ENCODE results near the gene KRT6C. TPM values are rescaled to one million over a fixed set of nuclear protein-coding genes. Genes with fewer than 3 reads are reported as not detected.

The KRT6C gene
- not detected for total RNA-seq
- not detected for polyA plus RNA-seq
- 0 to 0.06 (median 0) reads per million in 6 experiments for total RNA-seq

GRCh38 chr12:52473768-52474167 lies at the start of gene KRT6C:
TSS of gene KRT6C (minus strand) at chr12:52473805. CDS start at chr12:52473737, 68 bp downstream.
- ATAC-seq (no peak), DNase-seq (no peak)
- H3K4me3 Mint-ChIP-seq, result no peak within 1 kb of the TSS
- peaks cover 1 to 14% (median 10%) of the 10 kb centered on the region in 5 donors for H3K27me3 Mint-ChIP-seq
- POLR2A ChIA-PET, result no interaction called here
- peaks cover 0 to 3% (median 0%) of the 10 kb centered on the region in 9 donors for H3K9me3 Mint-ChIP-seq
- no peaks in the 10 kb centered on the region for H3K4me1 Mint-ChIP-seq
- no peaks in the 10 kb centered on the region for H3K36me3 Mint-ChIP-seq
- peak within 1 kb of the TSS in 1 of 10 donors; percentile 58 for H3K27ac Mint-ChIP-seq

DNA sequence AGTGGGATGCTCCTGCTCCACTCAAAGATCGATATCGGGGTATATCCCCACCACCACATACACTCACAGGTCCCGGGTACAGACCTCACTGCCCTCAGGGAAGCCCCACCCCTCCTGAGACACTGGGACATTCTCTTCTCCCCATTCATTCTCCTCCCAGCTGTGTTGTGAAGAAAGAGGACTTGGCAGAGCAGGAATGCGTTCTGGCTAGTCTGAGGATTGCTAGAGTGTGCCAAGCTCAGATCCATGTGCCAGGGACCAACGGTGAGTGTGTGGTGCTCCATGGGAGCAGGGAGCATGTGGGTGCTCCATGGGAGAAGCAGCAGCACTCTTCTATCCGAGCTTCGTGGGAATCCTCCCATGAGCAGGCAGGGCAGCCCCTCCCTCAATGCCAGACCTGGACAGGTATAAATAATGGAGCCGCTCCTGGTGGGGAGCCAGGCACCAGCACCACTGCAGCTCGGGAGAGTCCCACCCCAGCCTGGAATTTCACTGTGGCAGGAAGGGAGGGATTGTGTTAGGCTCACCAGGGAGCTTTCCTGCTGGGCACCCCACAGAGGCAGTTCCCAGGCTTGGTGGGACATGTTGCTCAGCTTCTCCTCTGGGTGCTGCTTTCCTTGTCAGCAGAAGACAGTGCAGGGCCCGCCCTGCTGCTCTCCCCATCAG lies 48.9 kb upstream of the KRT6C start:
- Mint-ChIP-seq H3K27ac (peak overlapping the region in 1 of 10 donors; percentile 14), H3K36me3 (no peaks in the 10 kb centered on the region), H3K4me3 (no peak overlapping the region), H3K27me3 (peaks cover 0 to 11% (median 1%) of the 10 kb centered on the region in 5 donors), H3K4me1 (peaks cover 0 to 11% (median 1%) of the 10 kb centered on the region in 4 donors), H3K9me3 (no peaks in the 10 kb centered on the region)
- POLR2A ChIA-PET, result no interaction called here
- DNase-seq, result peak in 2 of 10 donors; percentile 11 to 49
- no peak for ATAC-seq

DNA sequence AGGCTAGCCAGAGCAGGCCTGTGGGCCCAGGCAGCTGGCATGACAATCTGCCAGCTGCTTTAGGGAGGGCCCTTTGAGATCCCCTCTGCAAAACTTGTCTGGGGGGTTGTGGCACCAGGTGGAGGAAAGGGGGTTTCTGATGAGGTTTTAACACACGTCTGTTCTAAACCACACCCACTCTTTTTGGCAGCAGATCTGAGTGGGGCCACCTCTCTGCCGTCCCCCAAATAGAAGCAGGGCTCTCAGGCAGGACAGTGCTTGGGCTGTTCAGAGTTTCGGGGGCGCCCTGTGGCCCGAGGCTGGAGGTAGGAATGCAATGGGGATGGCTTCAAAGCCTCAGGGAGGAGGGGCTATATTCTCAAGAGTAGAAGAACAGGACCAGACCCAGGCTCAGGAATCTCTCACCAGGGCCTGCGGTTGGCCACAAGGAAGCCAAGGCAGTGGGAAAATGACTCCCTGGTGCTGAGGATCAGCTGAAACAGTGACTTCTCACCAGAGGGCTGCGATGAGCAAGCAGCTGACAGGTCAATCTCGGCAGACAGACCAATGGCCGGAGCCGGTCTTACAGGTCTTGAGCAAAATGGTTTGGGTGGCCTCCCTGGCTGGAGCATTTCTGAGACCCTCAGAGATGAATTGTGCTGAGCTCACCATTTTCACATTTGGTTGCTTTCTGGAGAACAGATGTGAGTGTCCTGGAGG lies 48.1 kb upstream of the KRT6C start:
- Mint-ChIP-seq H3K36me3 (no peaks in the 10 kb centered on the region), H3K9me3 (no peaks in the 10 kb centered on the region), H3K4me1 (peaks cover 0 to 6% (median 0%) of the 10 kb centered on the region in 4 donors), H3K27me3 (peaks cover 0 to 11% (median 1%) of the 10 kb centered on the region in 5 donors), H3K27ac (peak overlapping the region in 1 of 10 donors; percentile 66), H3K4me3 (peak overlapping the region in 1 of 10 donors; percentile 31)
- peak in 2 of 10 donors; percentile 15 to 56 for DNase-seq
- peak in 1 of 2 donors; percentile 25 for ATAC-seq
- POLR2A ChIA-PET, result no interaction called here

- POLR2A ChIA-PET, result no interaction called here
- peaks cover 0 to 11% (median 1%) of the 10 kb centered on the region in 5 donors for H3K27me3 Mint-ChIP-seq
- ATAC-seq (no peak), DNase-seq (peak in 1 of 10 donors; percentile 4)
- H3K4me1 Mint-ChIP-seq, result peaks cover 0 to 3% (median 0%) of the 10 kb centered on the region in 4 donors
- no peak overlapping the region for H3K4me3 Mint-ChIP-seq
- H3K36me3 Mint-ChIP-seq, result no peaks in the 10 kb centered on the region
- H3K27ac Mint-ChIP-seq, result peak overlapping the region in 1 of 10 donors; percentile 66
- H3K9me3 Mint-ChIP-seq, result no peaks in the 10 kb centered on the region
Observed at GRCh38 chr12:52521175-52521567, 47.6 kb upstream of the KRT6C start.

GRCh38 chr12:52519826-52520662 lies 46.4 kb upstream of the KRT6C start, which contains the start of gene KRT5:
TSS of gene KRT5 (minus strand) at chr12:52520394. CDS start at chr12:52520296, 98 bp downstream.
- H3K27me3 Mint-ChIP-seq, result peaks cover 0 to 17% (median 3%) of the 10 kb centered on the region in 5 donors
- DNase-seq (peak in 2 of 10 donors; percentile 15 to 28), ATAC-seq (no peak)
- no peak within 1 kb of the TSS for H3K27ac Mint-ChIP-seq
- H3K36me3 Mint-ChIP-seq, result no peaks in the 10 kb centered on the region
- H3K4me3 Mint-ChIP-seq, result no peak within 1 kb of the TSS
- no peaks in the 10 kb centered on the region for H3K4me1 Mint-ChIP-seq
- POLR2A ChIA-PET, result no interaction called here
- no peaks in the 10 kb centered on the region for H3K9me3 Mint-ChIP-seq

DNA sequence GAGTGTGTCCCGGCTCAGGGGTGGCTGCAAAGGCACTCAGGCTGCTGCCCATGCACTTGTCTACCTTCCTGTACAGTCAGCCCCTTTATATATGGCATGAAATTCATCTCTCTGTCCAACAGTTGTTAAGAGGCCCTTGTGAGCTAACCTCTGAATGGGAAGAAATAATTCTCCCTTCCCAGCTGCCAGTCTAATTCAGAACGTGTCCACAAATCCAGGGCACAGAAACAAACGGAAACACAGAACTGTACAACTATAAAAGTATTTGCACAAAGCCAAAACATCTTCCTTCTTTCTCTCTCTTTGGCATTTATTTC lies 45.7 kb upstream of the KRT6C start:
- no peaks in the 10 kb centered on the region for H3K9me3 Mint-ChIP-seq
- no peak overlapping the region for H3K4me3 Mint-ChIP-seq
- DNase-seq (no peak), ATAC-seq (no peak)
- no peaks in the 10 kb centered on the region for H3K4me1 Mint-ChIP-seq
- POLR2A ChIA-PET, result no interaction called here
- no peaks in the 10 kb centered on the region for H3K36me3 Mint-ChIP-seq
- H3K27ac Mint-ChIP-seq, result no peak overlapping the region
- peaks cover 0 to 21% (median 5%) of the 10 kb centered on the region in 5 donors for H3K27me3 Mint-ChIP-seq

DNA sequence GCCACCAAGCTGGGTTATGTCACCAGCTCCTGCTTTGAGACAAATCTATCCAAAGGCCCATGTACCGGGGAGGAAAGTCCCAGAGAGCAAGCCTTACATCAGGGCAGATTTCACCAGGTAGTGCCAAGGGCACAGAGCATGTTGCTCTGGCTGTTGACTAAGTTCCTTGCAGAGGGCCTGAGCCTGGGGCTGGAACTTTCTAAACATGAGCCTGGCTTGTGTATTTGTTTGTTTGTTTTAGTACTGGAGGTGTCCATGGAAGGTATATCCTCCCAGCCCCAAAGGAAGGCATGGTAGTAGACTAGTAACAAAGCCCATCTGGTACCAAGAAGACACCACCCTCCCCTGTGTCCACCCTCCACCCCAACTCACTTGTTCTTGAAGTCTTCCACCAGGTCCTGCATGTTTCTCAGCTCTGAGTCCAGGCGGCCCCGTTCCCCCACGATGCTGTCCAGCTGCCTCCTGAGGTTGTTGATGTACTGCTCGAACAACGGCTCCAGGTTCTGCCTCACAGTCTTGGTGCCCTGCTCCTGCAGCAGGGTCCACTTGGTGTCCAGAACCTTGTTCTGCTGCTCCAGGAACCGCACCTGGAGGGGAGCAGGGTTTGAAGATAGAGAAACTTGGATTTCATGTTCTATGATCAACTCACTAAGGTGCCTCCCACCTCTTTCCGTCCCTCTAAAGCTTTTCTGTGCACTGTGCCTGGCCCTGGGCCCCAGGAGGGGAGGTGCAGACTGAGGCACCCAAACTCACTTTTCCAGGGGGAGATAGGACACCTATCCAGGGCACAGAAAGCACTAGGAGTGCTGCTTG lies 45.2 kb upstream of the KRT6C start:
- POLR2A ChIA-PET, result no interaction called here
- DNase-seq, result peak in 2 of 10 donors; percentile 8 to 10
- H3K4me1 Mint-ChIP-seq, result no peaks in the 10 kb centered on the region

DNA sequence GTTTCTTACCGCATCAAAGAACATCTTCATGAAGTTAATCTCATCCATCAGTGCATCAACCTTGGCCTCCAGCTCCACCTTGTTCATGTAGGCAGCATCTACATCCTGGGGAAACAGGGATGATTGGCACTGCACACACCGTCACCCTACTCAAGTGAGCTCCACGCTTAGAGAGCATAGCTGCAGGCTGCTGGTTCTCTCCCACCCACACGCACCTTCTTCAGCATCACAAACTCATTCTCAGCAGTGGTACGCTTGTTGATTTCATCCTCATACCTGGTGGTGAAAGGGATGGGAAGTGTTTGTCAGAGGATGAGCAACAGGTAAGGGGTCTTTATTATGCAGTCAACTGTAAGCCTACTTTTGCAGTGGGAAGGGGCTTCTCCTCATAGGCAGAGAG lies 44.3 kb upstream of the KRT6C start:
- H3K9me3 Mint-ChIP-seq, result no peaks in the 10 kb centered on the region
- no peak overlapping the region for H3K4me3 Mint-ChIP-seq
- no peaks in the 10 kb centered on the region for H3K36me3 Mint-ChIP-seq
- DNase-seq (peak in 1 of 10 donors; percentile 11), ATAC-seq (no peak)
- POLR2A ChIA-PET, result no interaction called here
- peaks cover 0 to 24% (median 6%) of the 10 kb centered on the region in 5 donors for H3K27me3 Mint-ChIP-seq
- H3K4me1 Mint-ChIP-seq, result no peaks in the 10 kb centered on the region
- no peak overlapping the region for H3K27ac Mint-ChIP-seq

More for the DNA sequence above, 45.2 kb upstream of the KRT6C start:
- Mint-ChIP-seq H3K27ac (no peak overlapping the region), H3K9me3 (no peaks in the 10 kb centered on the region), H3K27me3 (peaks cover 0 to 21% (median 6%) of the 10 kb centered on the region in 5 donors), H3K36me3 (no peaks in the 10 kb centered on the region), H3K4me3 (no peak overlapping the region)
- no peak for ATAC-seq

GRCh38 chr12:52517005-52517835 lies 43.6 kb upstream of the KRT6C start:
- peak overlapping the region in 1 of 10 donors; percentile 46 for H3K27ac Mint-ChIP-seq
- H3K4me3 Mint-ChIP-seq, result no peak overlapping the region
- ATAC-seq (no peak), DNase-seq (peak in 1 of 10 donors; percentile 22)
- POLR2A ChIA-PET, result no interaction called here
- H3K9me3 Mint-ChIP-seq, result no peaks in the 10 kb centered on the region
- no peaks in the 10 kb centered on the region for H3K4me1 Mint-ChIP-seq
- no peaks in the 10 kb centered on the region for H3K36me3 Mint-ChIP-seq
- peaks cover 0 to 26% (median 6%) of the 10 kb centered on the region in 5 donors for H3K27me3 Mint-ChIP-seq

- Mint-ChIP-seq H3K27ac (peak overlapping the region in 1 of 10 donors; percentile 9), H3K4me1 (no peaks in the 10 kb centered on the region), H3K4me3 (no peak overlapping the region), H3K36me3 (peaks cover 0 to 8% (median 0%) of the 10 kb centered on the region in 3 donors), H3K27me3 (peaks cover 0 to 19% (median 8%) of the 10 kb centered on the region in 5 donors), H3K9me3 (peaks cover 0 to 9% (median 3%) of the 10 kb centered on the region in 9 donors)
- POLR2A ChIA-PET, result no interaction called here
- ATAC-seq (no peak), DNase-seq (peak in 1 of 10 donors; percentile 38)
Observed at GRCh38 chr12:52515927-52516831, 42.6 kb upstream of the KRT6C start.

- Mint-ChIP-seq H3K4me1 (no peaks in the 10 kb centered on the region), H3K4me3 (no peak overlapping the region), H3K27me3 (peaks cover 1 to 21% (median 9%) of the 10 kb centered on the region in 5 donors), H3K9me3 (peaks cover 0 to 13% (median 8%) of the 10 kb centered on the region in 9 donors), H3K27ac (no peak overlapping the region), H3K36me3 (peaks cover 0 to 11% (median 2%) of the 10 kb centered on the region in 3 donors)
- no peak for ATAC-seq
- peak in 1 of 10 donors; percentile 30 for DNase-seq
- POLR2A ChIA-PET, result no interaction called here
Observed at GRCh38 chr12:52515319-52515646, 41.7 kb upstream of the KRT6C start.
